ENCODE measurements around the gene VPS26B.
"Not testable (repeated sequence)": the region's sequence is repeated elsewhere in the genome, so short reads cannot be mapped to it uniquely, and the experiment has no call there.

Gene VPS26B

DNA sequence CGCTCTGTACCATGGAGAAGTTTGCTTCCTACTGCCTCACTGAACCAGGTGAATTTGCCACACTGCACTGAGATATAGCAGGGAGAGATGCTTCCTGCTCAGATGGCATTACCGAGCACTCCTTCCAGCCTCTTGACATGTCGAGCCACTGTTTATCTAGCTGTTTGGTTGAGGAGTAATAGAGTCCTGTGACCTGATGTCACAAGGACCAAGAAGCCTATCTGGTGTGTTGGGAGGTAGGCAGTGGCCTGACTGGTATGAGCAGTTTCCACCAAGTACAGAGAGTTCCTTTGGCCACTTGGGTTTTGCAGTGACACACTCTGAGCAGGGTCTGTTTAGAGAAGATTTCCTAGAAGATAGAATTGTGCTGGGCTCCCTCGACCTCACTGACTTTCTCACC lies 34.1 kb downstream of the VPS26B start:
- DNase-seq, result no peak

DNA sequence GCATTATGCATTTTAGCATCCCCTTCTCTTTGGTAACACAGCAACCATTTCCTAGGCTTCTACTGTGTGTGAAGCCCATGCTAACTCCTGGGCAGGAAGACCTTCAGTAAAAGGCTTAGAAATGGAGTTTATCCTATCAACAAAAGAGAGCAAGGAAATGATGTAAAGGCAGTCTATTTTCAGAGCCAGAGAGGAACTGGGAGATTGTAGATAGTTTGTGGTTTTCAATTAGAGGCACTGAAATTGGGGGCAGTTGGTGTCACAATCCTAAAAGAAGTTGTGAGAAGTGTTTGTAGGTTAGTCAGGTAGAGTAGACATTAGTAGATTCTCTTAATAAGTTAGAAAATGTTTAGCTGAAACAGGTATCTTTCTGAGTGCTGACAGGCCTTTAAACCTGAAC lies 36.0 kb downstream of the VPS26B start:
- DNase-seq, result no peak

DNA sequence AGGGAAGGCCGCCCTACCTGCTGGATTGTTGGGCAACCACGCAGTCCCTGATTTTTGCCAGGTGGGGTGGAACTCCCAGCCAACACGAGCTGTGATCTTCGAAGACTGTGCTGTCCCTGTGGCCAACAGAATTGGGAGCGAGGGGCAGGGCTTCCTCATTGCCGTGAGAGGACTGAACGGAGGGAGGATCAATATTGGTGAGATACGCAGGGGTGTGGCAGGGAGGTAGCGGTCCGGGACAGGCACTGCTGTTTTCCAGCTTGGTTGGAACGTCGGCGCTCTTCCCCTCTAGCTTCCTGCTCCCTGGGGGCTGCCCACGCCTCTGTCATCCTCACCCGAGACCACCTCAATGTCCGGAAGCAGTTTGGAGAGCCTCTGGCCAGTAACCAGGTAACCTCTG lies 36.5 kb downstream of the VPS26B start:
- DNase-seq, result no peak

DNA sequence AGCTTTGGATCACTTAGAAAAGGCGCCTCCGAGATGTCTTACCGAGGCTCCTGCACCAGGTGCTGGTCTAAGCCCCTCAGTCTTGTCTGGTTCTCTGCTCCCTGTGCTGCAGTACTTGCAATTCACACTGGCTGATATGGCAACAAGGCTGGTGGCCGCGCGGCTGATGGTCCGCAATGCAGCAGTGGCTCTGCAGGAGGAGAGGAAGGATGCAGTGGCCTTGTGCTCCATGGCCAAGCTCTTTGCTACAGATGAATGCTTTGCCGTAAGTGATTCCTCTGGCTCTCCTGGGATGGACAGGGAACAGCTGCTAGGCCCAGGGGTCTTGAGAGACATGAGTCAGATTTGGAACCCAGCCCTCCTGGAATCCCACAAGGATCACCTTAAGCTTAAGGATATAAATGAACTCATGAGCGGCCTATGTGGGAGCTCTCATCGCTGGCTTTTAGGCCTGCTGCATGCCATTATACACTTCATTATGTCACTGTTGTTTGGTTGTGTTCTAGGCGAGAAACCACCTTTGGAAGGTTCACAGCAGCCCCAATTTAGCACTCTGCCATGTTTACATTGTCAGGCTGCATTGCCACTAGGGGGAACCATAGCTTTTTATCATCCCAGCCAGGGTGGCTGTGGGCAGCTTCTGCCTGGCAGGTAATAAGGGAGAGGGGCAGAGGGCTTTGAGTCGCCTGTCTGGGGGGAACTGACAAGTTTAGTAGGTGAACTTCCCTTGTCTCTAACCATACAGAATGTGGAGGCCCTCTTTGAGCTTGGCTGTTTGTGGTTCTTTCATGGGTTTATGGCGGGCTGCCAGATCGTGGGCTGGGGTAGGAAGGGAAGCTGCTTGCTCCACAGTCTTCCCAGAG lies 37.4 kb downstream of the VPS26B start:
- no peak for DNase-seq

DNA sequence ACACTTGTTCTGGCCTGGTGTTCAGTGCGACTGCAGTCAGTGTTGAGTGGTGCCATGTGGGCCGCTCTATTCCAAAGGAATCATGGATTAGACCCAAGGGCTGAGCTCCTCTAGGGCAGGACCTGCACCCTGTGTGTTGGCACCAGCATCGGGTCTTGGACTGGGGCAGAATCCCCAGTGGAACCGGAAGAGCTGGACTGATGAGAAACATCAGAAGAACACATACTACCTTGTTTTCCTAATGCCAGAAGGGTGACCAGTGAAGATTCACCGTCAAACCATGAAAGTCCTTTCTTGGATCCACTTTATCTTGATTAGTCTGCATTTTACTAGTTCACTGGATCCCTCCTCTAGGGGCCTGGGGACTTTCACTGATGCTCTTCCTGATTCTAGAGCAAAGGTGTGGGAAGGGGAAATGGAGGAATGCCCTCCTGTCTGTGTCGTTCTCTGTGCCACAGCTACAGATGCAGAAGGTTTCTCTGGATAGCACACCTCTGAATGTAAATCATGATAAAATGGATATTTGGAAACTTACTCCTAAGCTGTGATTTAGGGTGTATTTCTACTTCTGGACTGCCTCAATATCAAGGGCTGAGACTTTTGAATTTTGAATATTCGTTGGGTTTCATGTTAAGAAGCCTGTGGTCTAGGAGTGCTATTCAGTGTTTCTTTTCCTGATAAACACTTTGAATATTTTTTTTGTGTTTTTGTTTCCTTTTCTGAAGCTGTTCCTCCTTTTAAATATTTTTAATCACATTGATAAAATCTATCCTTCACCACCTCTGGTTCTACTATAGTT lies 40.7 kb downstream of the VPS26B start:
- no peak for DNase-seq

DNA sequence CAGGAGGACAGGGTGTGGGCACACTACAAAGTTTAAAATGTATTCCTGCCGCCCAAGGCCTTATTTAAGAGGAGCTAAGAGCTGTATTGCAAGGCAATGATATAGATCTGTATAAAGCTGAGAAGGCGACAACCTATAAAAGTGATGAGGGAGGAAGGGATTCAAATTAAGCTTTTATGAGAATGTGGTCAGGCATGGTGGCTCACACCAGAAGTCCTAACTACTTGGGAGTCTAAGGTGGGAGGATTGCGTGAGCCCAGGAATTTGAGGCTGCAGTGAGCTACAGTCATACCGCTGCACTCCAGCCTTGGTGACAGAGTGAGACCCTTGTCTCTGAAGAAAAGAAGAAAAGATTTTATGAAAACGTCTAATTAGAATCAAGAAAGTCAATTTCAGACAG lies 42.0 kb downstream of the VPS26B start:
- no peak for DNase-seq

DNA sequence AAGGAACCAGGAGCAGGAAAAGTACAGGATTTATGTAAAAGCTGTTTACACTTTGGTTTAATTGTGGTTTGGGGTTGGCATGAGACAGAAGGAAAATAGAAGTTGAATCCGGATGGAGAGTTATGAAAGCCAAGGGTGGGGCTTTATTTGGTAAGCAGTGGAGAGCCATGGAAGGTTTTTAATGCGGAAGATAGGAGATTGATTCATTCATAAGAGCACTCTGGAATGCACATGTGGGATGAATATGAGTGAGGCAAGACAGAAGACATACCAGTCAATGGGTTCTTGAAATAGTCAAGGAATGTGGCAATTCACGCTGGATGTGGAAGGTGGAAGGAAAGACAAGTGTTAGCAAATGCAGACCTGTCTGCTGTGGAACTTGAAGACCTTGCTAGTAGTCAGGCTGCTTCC lies 42.4 kb downstream of the VPS26B start:
- no peak for DNase-seq

DNA sequence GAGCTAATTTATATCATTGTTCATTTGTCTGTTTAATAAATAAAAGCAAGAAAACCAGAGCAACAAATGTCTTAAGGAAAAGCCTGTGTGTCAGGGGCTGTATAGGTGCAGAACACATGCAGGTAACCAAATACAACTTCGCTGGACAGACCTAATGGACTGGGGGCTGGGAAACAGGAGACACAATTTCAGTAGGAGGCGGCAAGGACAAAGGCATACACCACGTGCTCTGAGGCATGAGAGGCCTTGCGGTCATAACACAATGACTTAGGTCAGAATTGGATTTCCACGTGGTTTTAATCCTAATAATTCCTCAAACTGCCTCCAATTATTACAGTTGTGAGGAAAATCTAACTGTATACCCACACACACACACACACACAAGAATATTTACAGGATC lies 43.0 kb downstream of the VPS26B start:
- DNase-seq, result no peak

DNA sequence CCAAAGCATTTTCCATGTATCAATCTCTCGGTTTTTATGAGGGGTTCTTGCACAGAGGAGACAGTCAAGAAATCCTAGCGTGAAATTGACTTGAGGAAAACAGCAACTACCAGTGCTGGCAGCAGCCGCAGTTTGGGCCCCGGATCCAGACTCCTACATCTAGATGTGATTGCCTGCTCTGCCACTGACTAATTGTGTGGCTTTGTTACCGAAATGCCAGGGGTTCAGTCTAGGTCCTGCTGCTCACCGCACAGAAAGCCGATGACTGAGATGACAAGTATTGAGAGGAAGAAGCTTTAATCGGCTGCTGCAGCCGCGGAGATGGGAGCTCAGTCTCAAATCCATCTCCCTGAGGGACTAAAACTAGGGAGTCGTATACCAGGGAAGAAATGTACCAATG lies 43.5 kb downstream of the VPS26B start:
- no peak for DNase-seq

DNA sequence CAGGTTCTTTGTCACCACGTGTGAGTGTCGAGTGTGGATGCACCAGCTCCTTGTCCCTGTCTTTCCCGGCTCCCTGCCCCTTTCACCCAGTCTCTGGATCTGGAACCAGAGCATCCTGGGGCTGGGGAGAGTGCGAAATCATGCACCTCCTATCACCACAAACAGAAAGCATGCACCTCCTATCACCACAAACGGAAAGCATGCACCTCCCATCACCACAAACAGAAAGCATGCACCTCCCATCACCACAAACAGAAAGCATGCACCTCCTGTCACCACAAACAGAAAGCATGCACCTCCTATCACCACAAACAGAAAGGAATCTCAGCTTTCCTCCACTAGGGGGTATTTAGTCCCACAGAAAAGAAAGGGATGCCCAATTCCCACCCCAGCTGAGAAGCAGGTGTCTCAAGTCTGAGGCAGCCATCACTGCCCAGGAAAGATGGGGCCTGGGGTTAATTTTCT lies 45.8 kb downstream of the VPS26B start:
- no peak for DNase-seq

DNA sequence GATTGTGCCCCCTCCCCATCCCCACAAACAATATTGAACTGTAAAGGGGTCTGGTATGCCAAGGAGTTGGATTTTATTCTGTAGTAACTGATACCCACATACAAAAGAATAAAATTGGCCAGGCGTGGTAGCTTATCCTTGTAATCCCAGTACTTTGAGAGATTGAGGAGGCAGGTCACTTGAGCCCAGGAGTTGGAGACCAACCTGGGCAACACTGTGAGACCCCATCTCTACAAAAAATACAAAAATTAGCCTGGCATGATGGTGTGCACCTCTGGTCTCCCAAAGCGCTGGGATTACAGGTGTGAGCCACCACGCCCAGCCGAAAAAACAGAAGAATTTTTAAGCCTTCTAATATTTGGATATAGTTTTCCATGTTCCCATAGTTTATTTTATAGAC lies 47.5 kb downstream of the VPS26B start:
- no peak for DNase-seq

DNA sequence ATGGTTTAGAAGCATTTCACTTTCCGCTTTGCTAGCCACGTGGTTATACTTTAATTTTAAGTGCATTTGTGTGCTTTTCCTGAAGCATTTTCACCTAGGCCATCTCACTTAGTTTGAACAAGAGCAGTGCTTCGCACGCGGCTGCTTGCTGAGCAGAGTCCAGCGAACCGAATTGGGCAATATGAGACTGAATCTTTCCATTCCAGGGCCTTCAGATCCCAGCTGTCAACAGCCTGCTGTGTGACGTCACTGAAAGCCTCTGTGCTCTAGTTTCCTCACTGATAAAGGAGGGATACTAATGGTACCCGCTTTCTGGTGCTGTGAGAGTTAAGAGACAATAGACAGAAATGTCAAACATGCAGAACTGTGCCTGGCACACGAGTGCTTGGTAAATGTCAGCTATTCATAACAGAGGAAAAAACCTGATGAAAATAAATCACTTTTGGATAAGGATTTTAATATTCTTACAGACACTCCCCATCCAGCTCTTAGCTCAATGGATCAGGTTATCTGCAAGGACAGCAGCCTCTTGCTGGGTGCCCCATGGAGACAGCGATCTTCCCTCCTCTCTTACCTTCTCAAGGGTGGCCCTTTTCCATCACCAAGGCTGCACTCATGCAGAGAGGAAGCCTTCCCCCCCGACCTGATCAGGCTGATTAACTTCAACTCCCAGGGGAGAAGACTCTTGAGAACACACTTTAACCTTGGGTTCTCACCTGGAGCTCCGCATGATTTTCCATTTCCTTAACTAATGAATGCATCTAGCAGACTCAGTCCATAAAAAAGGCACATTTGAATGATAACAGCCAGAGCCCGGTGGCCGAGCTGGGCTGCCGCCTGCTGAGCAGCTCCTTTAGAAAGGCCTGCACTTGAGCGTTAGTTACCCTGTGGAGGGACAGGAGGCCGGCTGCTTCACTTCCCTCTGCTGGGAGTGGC lies 48.2 kb downstream of the VPS26B start:
- DNase-seq, result no peak

DNA sequence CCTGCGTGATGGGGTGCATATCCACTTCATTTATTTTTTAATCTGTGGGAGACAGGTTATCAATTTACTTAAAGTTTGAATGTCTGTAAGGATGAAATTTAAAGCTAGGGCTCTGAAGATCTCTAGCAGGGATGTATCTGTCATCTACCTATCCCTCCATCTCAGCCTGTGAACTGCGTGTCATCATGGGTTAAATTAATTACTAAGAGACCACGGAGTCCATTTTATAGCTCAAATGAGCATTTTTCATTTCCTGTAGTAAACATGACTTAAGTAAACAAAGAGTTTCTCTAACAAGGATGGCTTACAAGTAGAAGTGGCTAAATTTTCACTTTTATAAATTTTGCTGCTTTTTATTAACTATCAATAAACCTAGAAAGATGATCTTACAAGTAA lies 48.8 kb downstream of the VPS26B start:
- DNase-seq, result no peak

DNA sequence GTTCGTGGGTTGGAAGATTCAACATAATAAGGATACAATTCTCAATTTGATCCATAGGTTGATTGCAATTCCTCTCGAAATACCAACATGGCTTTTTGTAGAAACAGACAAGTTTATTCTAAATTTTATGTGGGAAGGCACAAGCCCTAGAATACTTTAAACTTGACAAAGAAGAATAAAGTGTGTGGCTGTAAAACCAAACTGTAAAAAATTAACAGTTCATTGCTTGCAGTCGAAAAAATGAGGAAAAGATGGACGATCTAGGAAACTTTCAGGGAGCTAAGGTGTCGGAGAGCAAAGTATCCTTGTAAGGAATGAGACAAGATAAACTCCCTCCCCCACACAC lies 50.7 kb downstream of the VPS26B start:
- no peak for DNase-seq

DNA sequence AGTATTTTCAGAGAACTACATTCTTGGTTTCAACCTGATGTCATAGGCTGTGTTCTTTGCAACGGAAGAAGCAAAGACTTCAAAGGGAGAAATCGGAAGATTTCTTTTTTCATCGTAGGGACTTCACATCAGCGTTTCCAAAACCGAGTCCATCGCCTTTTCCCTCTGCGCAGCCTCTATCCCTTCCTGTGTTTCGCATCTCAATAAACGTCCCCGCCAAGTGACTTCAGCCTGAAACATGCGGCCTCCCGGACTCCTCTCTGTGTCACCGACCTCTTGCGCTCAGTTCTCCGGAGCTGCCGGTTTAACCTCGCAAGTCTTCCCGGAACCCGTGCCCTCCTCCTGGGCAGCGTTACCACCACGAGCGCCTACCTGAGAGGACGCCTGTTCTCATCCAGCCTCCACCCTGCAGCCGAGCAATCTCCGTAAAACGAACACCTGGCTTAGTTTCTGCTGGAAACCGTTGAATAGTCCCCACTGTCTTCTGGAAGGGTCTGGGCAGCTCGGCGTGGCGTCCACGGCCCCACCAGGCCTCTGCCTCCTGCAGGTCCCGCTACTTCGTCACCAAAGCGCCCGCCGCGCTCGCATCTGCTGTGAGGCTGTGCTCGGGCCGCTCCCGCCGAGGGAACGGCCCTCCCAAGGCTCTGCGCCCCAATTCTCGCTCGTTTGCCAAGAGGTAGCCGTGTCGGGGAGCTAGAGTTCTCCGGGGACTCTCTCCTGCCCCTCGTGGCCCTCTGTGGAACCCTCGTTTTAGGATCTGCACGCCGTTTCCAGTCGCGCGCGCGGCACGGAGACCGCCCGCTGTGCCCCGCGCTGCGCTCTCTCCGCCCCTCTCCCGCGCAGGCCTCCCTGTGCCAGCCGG lies 51.3 kb downstream of the VPS26B start, which contains the start of gene GLB1L3:
Gene GLB1L3, plus strand, starts transcription at position 846 of the 862 bp plus-strand sequence. CDS start 362 bp downstream, outside the sequence.
- peak; percentile 63 for DNase-seq

DNA sequence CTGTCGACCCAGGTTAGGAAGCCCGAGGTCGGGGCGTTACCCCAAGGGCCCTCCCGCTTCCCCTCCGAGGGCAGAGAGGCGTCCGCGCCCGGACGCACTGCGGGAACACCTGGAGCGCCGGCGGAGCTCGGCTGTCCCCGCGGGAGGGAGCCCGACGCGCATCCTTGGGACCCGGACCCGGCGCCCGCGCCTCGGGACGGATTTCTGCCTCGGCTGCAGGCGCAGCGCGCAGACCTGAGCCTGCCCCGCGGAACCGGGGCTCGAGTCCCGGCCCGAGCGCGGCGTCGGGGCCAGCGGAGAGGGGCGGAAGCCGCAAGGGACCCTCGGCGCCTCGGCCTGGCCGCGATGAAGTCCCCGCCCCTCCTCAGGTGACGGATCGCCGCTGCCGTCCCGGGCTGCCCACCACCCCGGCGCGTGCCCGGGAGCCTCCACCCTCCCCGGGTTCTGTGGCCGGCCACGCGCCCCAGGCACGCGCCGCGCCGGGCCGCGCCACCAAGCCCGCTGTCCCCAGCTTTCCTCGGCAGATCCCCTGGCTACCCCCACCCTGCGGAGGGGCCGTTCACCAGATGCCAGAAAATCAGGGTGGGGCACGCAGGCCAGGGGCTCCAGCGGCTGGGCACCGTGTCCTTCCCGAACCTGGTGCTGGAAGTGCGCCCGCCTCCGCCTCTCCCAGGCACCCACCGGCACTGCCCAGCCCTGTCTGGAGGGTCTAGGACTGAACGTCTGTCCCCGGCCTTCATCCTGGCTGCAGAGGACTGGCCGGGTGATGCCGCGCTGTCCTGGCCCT lies 52.1 kb downstream of the VPS26B start:
- no peak for DNase-seq

DNA sequence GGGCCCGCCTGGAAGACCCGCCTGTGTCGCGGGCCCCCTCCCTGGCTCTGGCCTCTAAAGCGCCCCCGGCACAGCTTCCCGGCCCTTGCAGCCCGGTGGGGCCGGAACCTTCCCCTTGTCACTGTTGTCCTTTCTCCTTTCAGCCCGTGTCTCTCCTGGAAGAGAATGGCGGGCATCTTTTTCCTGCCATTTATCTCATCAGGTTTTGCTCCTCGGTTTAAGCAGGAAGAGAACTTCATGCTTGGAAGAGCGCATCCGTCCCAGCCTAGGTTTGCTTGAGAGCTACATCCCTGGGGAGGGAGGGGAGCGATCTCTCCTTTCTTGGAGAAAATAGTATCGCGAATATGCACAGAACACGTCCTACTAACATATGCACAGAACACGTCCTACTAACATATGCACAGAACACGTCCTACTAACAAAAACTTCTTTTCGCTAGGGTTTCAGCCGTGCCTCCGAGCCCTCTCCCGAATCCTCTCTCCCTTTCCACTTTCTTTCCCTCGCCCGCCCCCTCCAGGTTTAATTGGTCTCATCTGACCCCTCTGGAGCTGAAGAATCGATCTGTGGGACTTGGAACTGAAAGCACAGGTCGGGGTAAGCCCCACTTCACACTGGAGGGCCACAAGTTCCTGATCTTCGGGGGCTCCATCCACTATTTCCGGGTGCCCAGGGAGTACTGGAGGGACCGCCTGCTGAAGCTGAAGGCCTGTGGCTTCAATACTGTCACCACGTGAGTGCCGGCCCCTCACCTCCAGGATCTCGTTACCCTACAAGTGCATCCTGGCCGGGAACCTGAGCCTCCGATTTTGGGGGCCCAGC lies 52.9 kb downstream of the VPS26B start:
- DNase-seq, result no peak

DNA sequence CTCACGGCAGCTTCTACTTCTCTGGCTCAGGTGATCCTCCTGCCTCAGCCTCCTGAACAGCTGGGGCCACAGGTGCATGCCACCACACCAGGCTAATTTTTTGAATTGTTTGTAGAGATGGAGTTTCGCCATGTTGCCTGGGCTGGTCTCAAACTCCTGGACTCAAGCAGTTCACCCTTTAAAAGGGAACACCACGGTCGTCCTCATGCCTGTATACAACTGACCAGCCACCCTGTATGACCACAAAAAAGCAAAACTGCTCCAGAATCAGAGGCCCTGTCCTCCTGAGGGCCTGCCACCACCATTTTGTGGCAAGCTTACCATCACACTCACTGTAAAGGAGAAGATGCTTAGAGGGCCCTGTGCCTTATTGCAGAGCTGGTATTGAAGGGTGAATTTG lies 53.9 kb downstream of the VPS26B start:
- no peak for DNase-seq

DNA sequence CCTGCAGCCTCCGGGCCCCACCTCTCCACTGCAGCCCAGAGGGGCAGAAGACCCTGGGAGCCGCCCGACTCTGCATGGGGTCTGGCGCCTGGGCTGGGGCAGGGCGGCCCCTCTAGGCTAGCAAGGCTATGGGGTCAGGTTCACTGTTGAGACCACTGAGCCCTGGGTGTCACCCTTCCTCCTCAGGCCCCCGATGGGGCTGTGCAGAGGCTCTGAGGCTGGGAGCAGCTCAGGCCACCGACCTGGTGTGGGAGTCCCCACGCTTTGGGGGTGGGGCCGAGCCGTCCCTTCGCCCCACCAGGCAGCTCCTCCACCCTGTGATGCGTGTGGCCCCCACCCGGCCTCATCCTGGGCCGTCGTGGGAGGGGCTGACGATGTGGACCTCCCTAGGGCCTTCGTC lies 57.2 kb downstream of the VPS26B start:
- not testable (repeated sequence) for DNase-seq

Data from effector CD8-positive, alpha-beta T cell (primary cell).